ENCODE measurements around the gene BCAR3.

DNA sequence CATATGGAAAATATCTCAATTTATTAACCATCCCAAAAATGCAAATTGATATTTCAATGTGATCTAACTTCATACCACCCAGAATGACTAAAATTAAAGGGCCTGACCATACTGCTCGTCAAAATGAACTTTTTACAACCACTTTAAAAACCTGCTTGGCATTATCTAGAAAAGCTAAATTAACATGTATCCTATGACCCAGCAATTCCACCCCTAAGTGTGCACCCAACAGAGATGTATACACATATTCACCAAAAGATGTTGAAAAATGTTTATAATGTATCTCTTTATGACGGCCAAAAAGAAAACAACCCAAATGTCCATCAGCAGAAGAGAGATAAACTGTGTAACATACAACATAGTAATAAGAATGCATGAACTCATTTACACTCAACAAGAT, 1.6 kb upstream of the BCAR3 start:
- TF ChIP-seq, protein P1, sequence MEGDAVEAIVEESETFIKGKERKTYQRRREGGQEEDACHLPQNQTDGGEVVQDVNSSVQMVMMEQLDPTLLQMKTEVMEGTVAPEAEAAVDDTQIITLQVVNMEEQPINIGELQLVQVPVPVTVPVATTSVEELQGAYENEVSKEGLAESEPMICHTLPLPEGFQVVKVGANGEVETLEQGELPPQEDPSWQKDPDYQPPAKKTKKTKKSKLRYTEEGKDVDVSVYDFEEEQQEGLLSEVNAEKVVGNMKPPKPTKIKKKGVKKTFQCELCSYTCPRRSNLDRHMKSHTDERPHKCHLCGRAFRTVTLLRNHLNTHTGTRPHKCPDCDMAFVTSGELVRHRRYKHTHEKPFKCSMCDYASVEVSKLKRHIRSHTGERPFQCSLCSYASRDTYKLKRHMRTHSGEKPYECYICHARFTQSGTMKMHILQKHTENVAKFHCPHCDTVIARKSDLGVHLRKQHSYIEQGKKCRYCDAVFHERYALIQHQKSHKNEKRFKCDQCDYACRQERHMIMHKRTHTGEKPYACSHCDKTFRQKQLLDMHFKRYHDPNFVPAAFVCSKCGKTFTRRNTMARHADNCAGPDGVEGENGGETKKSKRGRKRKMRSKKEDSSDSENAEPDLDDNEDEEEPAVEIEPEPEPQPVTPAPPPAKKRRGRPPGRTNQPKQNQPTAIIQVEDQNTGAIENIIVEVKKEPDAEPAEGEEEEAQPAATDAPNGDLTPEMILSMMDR (IDR thresholded peaks at IDR 0.05): no peak
- TF ChIP-seq EZH2 (IDR thresholded peaks at IDR 0.05): no peak
